Measurements from ENCODE around the gene BCAN.
"Not testable (repeated sequence)": the region's sequence is repeated elsewhere in the genome, so short reads cannot be mapped to it uniquely, and the experiment has no call there.

The BCAN gene

DNA sequence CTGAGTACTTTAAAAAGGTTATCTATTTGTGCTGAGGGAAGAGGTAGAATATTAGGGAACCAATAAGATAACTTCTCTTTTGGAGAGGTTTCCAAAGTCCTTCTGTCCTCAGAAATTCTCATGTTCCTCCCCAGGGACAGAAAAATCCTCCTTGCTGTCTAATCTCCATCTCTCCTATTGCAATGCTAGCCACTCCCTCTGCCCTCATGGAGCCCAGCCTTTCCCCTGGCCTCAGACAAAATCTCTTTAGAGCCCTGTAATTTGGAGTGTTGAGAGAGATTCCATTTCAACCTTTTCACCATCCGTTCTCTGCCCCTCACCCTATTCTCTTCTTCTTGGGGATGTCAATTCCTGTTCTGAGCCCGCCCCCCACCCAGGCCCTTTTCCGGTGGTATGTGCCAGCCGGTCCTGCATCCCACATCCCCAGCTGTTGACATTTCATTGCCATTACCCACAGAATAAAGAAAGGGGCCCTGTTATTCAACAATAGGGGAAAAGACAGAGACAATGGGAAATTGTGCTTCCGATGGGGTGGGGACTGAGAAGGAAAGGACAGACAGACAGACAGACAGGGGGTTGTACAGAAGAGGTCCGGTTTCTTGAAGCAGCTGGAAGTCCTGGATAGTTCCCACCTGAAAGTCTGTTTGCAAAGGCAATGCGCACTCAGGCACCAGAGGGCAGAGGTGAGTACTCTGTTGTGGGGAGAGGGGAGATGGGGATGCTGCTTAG, 22.9 kb upstream of the BCAN start, which contains the start of gene HAPLN2:
Gene HAPLN2, plus strand, starts transcription at position 563 of the 729 bp plus-strand sequence. CDS start 4,076 bp downstream, outside the sequence.
- DNase-seq: peak; percentile 44

- no peak for DNase-seq
Measured at GRCh38 chr1:156619582-156619955, 22.3 kb upstream of the BCAN start.

DNA sequence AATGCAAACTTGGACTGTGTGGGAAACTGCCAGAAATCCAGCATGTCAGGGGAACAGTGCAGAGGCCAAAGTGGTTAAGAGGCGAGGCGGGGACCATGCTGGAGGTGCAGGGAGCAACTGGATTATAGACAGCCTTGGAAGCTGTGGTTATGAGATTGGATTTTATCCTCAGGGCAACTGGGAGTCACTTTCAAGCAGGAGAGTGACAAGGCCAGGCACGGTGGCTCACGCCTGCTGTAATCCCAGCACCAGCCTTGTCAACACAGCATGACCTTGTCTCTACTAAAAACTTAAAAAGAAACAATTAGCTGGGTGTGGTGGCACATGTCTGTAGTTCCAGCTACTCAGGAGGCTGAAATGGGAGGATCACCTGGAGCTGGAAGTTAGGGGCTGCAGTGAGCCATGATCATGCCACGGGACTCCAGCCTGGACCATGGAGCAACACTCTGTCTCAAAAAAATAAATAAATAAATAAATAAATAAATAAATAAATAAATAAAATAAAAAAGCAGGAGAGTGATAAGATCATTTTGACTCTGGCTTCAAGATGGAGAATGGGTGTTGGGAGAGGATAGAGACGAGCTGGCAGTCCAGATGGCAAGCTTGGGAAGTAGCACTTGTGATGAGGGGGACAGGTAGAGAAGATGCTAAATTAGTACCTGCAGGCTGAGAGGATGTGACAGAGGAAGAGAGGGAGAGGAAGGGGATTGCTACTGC, 19.2 kb upstream of the BCAN start:
- no peak for DNase-seq

- peak; percentile 60 for DNase-seq
Measured at GRCh38 chr1:156623946-156624813, 17.7 kb upstream of the BCAN start.

DNA sequence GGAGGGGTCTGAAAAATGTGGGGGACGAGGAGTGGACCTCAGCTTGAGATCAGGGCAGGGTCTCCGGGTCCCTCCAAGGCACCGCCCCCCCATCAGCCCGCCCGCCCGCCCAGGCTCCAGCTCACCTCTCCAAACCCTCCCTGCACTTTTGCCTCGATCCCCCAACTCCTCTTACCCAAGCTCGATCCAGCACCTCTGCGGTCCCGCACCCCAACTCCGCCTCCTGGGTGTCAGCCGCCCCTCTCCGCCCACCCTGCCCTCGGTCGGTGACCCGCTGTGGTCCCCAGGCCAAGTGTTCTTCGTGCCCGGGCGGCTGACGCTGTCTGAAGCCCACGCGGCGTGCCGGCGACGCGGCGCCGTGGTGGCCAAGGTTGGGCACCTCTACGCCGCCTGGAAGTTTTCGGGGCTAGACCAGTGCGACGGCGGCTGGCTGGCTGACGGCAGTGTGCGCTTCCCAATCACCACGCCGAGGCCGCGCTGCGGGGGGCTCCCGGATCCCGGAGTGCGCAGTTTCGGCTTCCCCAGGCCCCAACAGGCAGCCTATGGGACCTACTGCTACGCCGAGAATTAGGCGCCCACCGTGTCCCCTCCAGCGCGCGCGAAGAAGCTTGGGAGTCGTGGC, 17.0 kb upstream of the BCAN start:
- peak; percentile 40 for DNase-seq

GRCh38 chr1:156625436-156626078, 16.4 kb upstream of the BCAN start:
- DNase-seq: peak; percentile 82

- no peak for DNase-seq
Measured at GRCh38 chr1:156626079-156626438, 15.9 kb upstream of the BCAN start.

GRCh38 chr1:156627313-156627880, 14.5 kb upstream of the BCAN start:
- no peak for DNase-seq

GRCh38 chr1:156629823-156630449, 12.0 kb upstream of the BCAN start:
- DNase-seq: no peak

GRCh38 chr1:156631152-156631551, 10.8 kb upstream of the BCAN start:
- not testable (repeated sequence) for DNase-seq

- DNase-seq: no peak
Measured at GRCh38 chr1:156632355-156632754, 9.6 kb upstream of the BCAN start.

DNA sequence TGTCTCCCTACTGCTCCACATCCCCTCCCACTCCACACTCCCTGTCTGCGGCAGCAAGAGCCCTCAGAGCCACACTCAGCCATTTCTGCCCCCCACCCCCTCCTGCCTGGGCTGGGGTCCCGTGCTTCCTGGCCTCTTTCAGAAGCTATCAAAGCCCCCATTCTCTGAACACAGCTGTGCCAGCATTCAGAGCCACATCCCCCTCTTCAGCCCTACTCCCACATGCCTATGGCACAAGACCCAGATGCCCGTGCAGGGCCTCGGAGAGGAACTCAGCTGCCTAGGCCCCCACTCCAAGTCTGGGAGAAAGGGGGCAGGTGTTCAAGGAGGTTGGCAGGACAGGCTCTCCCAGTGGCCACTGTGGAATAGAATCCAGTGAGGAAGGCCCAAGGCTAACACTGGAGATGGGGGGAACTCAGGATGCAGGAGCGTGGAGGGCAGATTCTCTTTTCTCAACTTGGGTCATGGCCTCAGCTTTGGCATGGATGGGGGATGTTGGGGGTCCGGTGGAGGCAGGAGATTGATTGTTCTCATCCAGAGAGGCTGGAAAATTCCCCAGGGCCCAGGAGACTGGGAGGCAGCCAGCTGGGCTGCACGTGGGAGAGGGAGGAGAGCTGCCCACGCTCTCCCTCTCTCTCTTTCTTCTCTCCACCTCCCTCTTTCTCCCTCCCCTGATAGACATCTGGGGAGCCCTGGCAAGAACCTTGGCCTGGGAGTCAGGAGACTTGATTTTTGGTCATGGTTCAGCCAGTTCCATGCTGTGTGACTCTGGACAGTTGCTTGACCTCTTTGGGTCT, 3.5 kb upstream of the BCAN start:
- DNase-seq: no peak

DNA sequence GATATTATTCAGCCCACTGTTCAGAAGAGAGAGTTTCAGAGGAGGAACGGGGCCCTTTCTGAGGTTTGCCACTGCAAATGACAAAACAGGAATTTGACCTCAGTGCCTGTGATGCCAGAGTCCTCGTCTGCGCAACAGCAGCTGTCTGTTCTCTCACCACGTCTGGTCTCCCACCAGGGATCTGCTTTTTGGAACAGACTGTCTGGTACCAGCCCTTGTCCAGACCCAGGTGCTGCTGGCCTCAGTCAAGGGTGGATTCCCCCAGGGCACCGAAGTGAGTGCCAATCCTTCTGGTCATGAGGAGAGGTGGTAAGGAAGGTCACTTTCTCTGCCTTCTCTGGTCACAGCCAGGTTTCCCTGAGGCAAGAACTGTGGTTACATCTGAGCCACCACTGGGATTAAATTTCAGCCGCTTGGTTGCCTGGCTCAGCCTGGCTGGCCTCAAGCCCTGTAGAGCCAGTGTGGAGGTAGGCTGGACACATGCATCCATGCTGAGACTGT, 2.3 kb upstream of the BCAN start:
- no peak for DNase-seq

- no peak for DNase-seq
Measured at GRCh38 chr1:156640842-156641706, 843 bp upstream of the BCAN start.

DNA sequence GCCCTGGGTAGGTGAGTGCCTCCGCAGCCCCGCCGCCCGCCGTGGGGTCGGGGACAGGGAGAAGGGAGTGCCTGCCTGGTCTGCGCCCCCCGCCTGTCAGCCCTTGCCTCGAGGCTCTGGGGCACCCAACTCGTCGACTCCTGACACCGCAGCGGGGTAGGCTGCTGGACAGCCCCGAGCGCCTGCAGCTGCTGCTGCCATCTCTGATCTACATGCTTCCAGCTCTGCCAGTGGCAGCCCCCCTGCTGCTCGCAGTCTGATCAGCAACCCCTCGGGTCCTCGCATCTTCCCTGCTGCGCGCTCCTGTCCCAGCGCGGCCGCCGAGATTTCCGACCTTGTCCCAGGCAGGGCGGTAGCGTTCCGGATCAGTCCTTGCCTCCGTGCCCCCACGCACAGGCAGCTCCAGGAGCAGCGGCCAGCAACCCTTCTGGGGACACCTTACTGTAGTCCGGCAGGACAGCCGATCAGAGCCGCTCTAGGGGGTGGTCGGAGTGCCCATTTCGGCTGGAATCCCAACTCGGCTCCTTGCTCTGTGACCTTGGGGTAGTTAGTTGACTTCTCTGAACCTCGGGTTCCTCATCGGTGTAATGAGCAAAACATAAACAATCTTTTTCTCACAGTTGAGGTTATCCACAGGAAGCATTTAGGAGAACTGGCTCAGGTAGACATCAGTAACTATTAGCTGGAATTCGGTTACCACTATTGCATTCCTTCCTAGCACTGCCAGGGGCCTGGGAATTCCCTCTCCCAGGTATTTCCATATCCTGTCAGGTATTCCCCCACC, 540 bp downstream of the BCAN start:
- no peak for DNase-seq

GRCh38 chr1:156643049-156643777, 1.3 kb downstream of the BCAN start:
- DNase-seq: no peak

DNA sequence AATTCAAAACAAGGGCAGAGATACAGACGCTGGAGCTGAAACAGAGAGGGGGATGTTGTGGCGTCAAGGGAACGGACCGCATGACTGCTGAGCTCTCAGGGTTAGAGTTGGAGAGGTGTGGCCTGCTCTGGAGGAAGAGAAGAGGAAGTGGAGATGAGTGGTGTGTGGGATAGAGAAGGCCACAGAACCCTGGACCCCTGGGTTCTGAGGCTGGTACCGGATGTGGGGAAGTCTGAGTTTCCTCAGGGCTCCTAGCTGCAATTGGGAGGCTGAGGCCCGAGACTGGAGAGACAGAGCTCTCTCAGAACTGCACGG, 1.8 kb downstream of the BCAN start:
- no peak for DNase-seq

DNA sequence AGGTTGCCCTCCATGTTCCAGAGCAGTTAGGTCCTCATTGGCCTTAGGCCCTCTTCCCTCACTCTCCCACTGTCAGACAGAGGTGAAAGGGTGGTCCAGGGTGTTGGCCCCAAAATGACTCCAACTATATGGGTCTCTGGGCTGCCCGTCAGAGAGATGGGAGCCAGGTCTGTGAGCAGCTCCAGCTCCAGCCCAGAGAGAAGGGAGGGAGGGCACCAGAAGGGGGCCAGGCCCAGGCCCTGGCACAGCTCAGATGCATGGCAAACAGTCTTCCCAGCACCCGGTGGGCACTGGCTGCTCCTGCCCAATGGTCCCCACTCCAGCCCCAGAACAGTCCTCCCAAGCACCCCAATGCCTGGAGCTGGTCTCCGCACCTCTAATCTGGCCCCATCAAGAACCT, 2.2 kb downstream of the BCAN start:
- no peak for DNase-seq

Data from activated T-cell treated with anti-CD3 and anti-CD28 coated beads, Interleukin-2, amount 50 U/mL, for 1 hour (primary cell).